Measurements from ENCODE around the gene XPO5. TPM values are rescaled to one million over a fixed set of nuclear protein-coding genes. Genes with fewer than 3 reads are reported as not detected.

The XPO5 gene
- total RNA-seq, 1 donor = 43.2 TPM

DNA sequence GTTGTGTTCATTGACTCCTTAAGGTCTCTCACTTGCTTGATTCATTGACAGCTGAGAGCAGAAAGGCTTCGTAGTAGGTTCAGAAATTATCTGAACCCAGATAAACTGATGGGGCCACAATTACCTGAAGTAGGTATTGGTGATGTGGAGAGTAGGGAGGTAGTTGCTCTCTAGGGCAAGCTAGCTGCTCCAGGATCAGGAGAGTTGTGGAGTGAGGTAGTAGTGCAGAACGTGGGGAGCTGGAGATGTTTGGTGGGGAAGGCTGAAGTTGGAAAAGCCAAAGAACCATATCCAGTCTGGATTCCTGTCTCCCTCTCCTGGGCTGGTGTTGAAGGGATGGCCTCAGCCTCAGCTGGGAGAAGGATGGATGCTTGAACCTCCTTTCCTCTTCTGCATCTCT, 82.6 kb downstream of the XPO5 start:
- no peak for DNase-seq (ENCODE audit: low read depth)
- TF ChIP-seq, protein P1, sequence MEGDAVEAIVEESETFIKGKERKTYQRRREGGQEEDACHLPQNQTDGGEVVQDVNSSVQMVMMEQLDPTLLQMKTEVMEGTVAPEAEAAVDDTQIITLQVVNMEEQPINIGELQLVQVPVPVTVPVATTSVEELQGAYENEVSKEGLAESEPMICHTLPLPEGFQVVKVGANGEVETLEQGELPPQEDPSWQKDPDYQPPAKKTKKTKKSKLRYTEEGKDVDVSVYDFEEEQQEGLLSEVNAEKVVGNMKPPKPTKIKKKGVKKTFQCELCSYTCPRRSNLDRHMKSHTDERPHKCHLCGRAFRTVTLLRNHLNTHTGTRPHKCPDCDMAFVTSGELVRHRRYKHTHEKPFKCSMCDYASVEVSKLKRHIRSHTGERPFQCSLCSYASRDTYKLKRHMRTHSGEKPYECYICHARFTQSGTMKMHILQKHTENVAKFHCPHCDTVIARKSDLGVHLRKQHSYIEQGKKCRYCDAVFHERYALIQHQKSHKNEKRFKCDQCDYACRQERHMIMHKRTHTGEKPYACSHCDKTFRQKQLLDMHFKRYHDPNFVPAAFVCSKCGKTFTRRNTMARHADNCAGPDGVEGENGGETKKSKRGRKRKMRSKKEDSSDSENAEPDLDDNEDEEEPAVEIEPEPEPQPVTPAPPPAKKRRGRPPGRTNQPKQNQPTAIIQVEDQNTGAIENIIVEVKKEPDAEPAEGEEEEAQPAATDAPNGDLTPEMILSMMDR (IDR thresholded peaks at IDR 0.05; ENCODE audit: insufficient read depth, low read depth, low read length) = no peak
- no peak overlapping the region for H3K4me3 ChIP-seq (ENCODE audit: low read depth, low read length)

DNA sequence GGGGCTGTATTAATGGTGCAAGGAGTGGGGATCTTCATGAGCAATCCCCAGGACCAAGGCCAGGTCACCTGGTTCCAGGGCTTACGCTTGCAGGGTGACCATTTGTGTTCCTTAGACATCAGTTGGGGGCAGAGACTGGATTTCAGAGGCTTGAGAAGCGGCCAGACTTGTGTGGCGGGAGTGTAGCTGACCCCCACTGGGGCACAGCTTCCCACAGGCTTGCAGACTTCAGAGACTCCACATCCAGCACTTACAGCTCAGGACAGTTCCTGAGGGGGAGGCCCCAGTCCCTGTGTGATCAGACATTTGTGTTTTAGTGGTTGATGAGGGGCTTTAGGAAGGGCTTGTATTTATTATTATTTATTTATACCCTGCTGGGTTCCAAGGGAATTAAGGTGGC, 83.2 kb downstream of the XPO5 start:
- no peak for DNase-seq (ENCODE audit: low read depth)
- H3K4me3 ChIP-seq (ENCODE audit: low read depth, low read length) = peak overlapping the region; percentile 4
- TF ChIP-seq, protein P1 (IDR thresholded peaks at IDR 0.05; ENCODE audit: insufficient read depth, low read depth, low read length) = no peak

DNA sequence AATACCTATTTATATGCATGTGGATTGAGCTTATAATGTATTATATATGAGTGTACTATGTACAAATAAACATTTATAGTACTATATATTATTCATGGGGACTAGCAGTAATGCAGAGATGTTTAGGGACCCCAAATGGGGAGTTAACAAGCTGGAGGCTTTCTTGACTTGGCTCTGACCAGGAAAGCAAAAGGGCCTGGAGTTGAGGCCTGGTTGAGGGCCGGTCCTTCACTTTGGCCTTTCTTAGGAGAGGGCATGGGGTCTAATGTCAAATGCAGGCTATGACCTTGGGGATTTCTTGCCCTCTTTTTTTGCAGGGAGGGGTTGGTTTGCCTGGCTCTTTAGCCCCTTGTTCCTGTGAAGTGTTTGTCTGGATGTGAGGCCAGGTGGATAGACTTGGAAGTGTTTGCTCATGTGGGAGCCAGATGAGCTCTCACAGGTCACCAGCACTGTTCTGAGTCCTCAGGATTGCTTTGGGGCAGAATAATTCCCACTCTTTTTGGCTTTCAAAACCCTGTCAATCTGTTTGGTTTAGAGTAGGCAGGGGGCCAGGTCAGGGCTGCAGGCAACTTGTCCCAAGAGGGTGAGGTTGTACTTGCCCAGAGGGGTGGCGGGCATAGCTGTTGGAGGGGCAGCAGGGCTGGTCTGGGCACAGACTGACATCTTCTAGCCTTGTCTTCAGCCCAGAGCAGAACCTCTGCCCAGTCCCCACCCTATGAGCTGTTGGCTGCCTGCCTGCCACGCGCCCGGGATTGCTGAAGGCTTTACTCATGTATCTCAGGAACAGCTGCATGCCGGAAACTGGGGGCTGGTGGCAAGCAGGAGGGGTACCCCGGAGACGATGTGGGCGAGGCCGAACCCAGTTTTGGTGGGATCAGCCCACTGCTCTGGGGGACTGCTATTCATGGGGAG, 83.8 kb downstream of the XPO5 start:
- peak; percentile 68 for DNase-seq (ENCODE audit: low read depth)
- H3K4me3 ChIP-seq (ENCODE audit: low read depth, low read length) = peak overlapping the region; percentile 4
- TF ChIP-seq, protein P1 (IDR thresholded peaks at IDR 0.05; ENCODE audit: insufficient read depth, low read depth, low read length) = no peak

DNA sequence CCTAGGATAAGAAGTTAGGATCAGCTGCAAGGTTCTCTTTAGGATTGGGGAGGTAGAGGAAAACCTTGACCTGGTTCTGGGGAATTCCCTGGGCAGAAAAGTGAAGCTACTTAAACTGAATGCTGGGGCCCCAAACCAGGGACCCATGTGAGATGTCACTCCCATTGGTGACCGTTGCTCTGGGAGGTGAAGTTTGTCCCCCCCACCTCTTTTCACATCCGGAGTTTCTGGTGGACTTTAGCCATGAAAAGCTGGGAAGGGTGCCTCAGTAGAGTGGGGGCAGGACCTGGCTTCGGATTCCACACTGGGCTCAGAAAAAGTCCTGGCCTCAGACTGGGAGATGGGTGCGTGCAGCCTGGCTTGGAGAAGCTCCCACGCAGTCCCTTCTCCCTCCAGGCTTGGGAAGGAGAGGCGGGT, 85.3 kb downstream of the XPO5 start:
- no peak overlapping the region for H3K4me3 ChIP-seq (ENCODE audit: low read depth, low read length)
- no peak for DNase-seq (ENCODE audit: low read depth)
- TF ChIP-seq, protein P1 (IDR thresholded peaks at IDR 0.05; ENCODE audit: insufficient read depth, low read depth, low read length) = no peak

DNA sequence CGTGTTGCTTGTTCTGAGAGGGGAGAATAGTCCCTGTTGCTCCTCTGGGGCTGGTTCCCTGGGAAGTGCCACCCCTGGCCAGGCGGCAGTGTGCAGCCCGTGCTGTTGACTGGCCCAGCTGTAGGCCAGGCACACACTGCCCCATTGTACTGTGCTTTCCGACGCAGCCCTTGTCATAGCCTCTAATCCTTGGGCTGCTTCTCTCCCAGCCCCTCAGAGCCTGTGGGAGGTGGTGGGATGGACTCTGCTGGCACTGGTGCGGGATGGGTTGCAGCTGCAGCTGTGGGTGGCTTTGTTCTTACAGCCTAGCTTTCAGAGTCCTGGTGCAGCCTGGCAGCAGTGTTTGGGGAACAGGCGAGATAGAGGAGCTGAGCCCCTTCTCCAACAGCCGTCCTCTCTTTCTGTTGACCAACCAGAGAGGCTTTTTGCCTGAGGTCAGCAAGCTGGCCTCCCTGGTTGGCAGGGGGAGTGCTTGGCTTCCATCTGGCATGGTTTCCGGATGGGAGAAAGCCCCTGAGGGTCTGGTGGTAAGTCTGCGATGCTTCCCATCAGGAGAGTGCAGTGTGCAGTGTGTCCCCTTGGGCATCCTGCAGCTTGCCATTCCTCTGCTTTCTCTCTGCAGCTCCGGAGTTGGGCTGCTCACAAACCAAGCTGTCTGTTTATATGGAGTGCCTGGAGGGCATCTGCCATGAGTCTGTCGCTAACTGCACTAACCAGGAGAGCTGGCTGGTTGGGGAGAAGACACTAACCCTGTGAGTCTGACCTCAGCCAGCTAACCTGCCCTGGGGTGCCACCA, 86.4 kb downstream of the XPO5 start:
- TF ChIP-seq, protein P1 (IDR thresholded peaks at IDR 0.05; ENCODE audit: insufficient read depth, low read depth, low read length) = no peak
- no peak for DNase-seq (ENCODE audit: low read depth)
- H3K4me3 ChIP-seq (ENCODE audit: low read depth, low read length) = no peak overlapping the region

DNA sequence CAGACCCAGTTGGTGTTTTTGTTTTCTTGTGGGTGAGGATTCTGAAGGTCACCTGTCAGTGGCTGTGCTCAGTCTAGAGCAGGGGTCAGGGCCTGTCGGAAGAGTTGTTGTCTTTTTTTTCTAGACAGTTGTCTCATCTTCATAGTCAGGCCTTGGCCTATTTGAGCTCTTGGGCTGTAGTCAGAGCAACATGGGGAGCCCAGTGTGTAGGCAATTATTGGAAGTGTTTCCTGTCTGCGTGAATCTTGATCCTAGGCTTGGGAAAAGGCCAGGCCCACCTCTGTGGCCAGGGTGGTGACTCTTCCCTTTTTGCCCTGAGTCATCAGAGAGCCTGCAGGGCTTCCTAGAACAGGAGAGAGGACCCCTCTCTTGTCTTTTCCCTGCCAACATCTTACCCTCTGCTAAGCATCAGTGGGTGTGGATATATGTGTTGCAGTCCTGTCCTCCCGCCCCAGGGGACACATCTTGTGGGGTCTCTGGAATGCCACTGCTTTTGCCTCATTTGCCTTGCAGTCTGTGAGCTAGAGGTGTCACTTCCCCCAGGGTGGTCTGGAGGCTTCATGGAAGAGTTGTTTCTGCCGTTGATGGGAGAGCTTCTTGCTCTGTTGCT, 87.1 kb downstream of the XPO5 start:
- H3K4me3 ChIP-seq (ENCODE audit: low read depth, low read length) = no peak overlapping the region
- TF ChIP-seq, protein P1 (IDR thresholded peaks at IDR 0.05; ENCODE audit: insufficient read depth, low read depth, low read length) = no peak
- DNase-seq (ENCODE audit: low read depth) = no peak
